Measurements from ENCODE around the gene DACH1. TPM values are rescaled to one million over a fixed set of nuclear protein-coding genes. Genes with fewer than 3 reads are reported as not detected.

Gene DACH1
- total and polyA plus RNA-seq, 2 of the 8 experiments (the other 6 are each of a cell fraction or from before 2014, with no cell fraction given), result 0.12 to 0.67 TPM

DNA sequence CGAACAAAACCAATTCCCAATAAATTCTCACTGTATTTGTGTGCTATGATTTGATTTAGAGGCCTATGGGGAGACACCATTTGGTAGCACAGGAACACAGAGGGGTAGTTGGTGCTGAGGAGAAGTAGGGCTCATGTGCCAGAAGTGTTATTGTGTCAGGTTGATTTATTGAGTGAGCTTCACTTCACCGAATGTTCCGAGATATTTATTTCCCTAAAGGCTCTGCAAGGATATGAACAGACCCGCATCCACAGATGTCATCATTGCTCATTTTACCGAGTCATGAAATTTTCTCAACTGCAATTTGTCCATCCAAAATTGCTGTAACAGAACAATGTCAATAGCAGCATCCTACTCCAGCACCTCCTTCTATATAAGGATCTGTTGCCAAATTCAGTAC is 69.5 kb downstream of the DACH1 start:
- FAIRE-seq (no peak), DNase-seq (ENCODE audit: low read depth in 1 of 2, low spot score in 2 of 2) (no peak)
- H3K4me2 ChIP-seq (ENCODE audit: insufficient read depth in 1 of 2, low read depth in 2 of 2, low read length in 2 of 2), result no peak overlapping the region
- H4K8ac ChIP-seq (ENCODE audit: extremely low read depth, insufficient read depth, low read length), result no peak overlapping the region
- no peaks in the 10 kb centered on the region for H3K4me1 ChIP-seq (replicated peaks in 1 of 4; ENCODE audit: control insufficient read depth in 3 of 4, insufficient read depth in 4 of 4, low read length in 3 of 4)
- H2BK20ac ChIP-seq (ENCODE audit: low read length), result no peak overlapping the region
- H4K5ac ChIP-seq (ENCODE audit: insufficient read length, low read depth, low read length), result no peak overlapping the region
- no peak overlapping the region for H3K14ac ChIP-seq (ENCODE audit: insufficient read length)
- H2BK5ac ChIP-seq (ENCODE audit: low read depth, low read length), result no peak overlapping the region
- no peak overlapping the region for H2BK15ac ChIP-seq (ENCODE audit: low read length)
- H3K4ac ChIP-seq (replicated peaks; ENCODE audit: insufficient read length, low read depth, low read length), result no peak overlapping the region
- H3K9ac ChIP-seq (replicated peaks in 1 of 4; ENCODE audit: extremely low read depth in 1 of 4, low read depth in 3 of 4, low read length in 3 of 4), result no peak overlapping the region
- H4K91ac ChIP-seq (replicated peaks; ENCODE audit: insufficient read length, low read length), result no peak overlapping the region
- H3K27ac ChIP-seq (ENCODE audit: low read depth, low read length), result no peak overlapping the region
- H3K27me3 ChIP-seq (replicated peaks in 1 of 4; ENCODE audit: control insufficient read depth in 3 of 4, extremely low read depth in 1 of 4, insufficient read depth in 3 of 4, low read length in 3 of 4), result no peaks in the 10 kb centered on the region
- no peaks in the 10 kb centered on the region for H4K20me1 ChIP-seq (replicated peaks in 1 of 2; ENCODE audit: control insufficient read depth in 1 of 2, insufficient read depth in 2 of 2, low read length in 2 of 2)
- ChIA-PET CTCF (ENCODE audit: partially characterized antibody) (interaction anchor here (0.7 kb wide), 1 partner anchor 378 kb away, joined by 3 read pairs; no protein-coding TSS in a partner anchor), POLR2A (ENCODE audit: partially characterized antibody) (no interaction called here)
- H3K23ac ChIP-seq (ENCODE audit: insufficient read length), result no peak overlapping the region
- 94% methylated on average over 5 of the region's 5 CpGs; no CpG with 5 or more reads in 1 of the 2 experiments for WGBS, 2 experiments (ENCODE audit: extremely low coverage in 1 of 2, insufficient coverage in 1 of 2, insufficient read length in 1 of 2, insufficient replicate concordance in 2 of 2, low coverage in 1 of 2, low lambda C conversion rate in 2 of 2, missing lambda C conversion rate in 1 of 2)
- no peaks in the 10 kb centered on the region for H3K9me3 ChIP-seq (ENCODE audit: insufficient read depth in 2 of 2, low read depth in 1 of 2, low read length in 1 of 2)
- no peaks in the 10 kb centered on the region for H3K79me2 ChIP-seq (ENCODE audit: control insufficient read depth in 1 of 2, insufficient read depth in 2 of 2, low read length in 2 of 2)
- H2AFZ ChIP-seq (ENCODE audit: low read length), result no peak overlapping the region; the same call in 1 of the 2 replicates
- H3K56ac ChIP-seq (replicated peaks; ENCODE audit: insufficient read length, low read depth, low read length), result no peak overlapping the region
- no peak overlapping the region for H2BK120ac ChIP-seq (replicated peaks; ENCODE audit: low read depth, low read length)
- H2BK12ac ChIP-seq (ENCODE audit: low read depth, low read length), result no peak overlapping the region
- H3K23me2 ChIP-seq (ENCODE audit: low read depth, low read length), result no peaks in the 10 kb centered on the region
- H3K79me1 ChIP-seq (ENCODE audit: low read depth, low read length), result no peaks in the 10 kb centered on the region
- no peak overlapping the region for H2AK5ac ChIP-seq (ENCODE audit: low read depth, low read length)
- H3K18ac ChIP-seq (ENCODE audit: extremely low read depth, low read length), result no peak overlapping the region
- TF ChIP-seq ZNF274 (IDR thresholded peaks at IDR 0.05; ENCODE audit: borderline replicate concordance, extremely low read depth, low read length) (no peak), SP1 (IDR thresholded peaks at IDR 0.05; ENCODE audit: low read depth, low read length) (no peak), CEBPB (IDR thresholded peaks at IDR 0.05; ENCODE audit: low read depth, low read length) (no peak)
- no peak overlapping the region for H3K4me3 ChIP-seq (ENCODE audit: extremely low read depth in 1 of 4, insufficient read depth in 2 of 4, low read depth in 3 of 4, low read length in 4 of 4)
- no peaks in the 10 kb centered on the region for H3K36me3 ChIP-seq (ENCODE audit: control insufficient read depth in 2 of 4, insufficient read depth in 4 of 4, low read length in 3 of 4)

Data from H1 (cell line).